Skin epidermis (tissue), 12 donors: ENCODE results near the gene C19orf33.

Source experiments
- H3K27ac ChIP-seq, 21 experiments: fragments of 200-600 bp; sonication (generic) in 11 of 21; one replicate each; pipeline ENCODE4 v1.5.0; 2020; ENCODE audit warnings: mild to moderate bottlenecking in 3 of 21, inconsistent platforms in 2 of 21, moderate library complexity in 2 of 21
- H3K4me3 ChIP-seq, 7 experiments: fragments of 200-600 bp; sonication (generic) in 2 of 7; one replicate each; pipeline ENCODE4 v1.5.0; 2020; ENCODE audit warnings: inconsistent platforms in 2 of 7, mild to moderate bottlenecking in 2 of 7, moderate library complexity in 1 of 7

C19orf33 gene

GRCh38 chr19:38306236-38306635 is 2.2 kb downstream of the C19orf33 start:
- Histone ChIP-seq H3K4me3 (no peak overlapping the region), H3K27ac (no peak overlapping the region)

DNA sequence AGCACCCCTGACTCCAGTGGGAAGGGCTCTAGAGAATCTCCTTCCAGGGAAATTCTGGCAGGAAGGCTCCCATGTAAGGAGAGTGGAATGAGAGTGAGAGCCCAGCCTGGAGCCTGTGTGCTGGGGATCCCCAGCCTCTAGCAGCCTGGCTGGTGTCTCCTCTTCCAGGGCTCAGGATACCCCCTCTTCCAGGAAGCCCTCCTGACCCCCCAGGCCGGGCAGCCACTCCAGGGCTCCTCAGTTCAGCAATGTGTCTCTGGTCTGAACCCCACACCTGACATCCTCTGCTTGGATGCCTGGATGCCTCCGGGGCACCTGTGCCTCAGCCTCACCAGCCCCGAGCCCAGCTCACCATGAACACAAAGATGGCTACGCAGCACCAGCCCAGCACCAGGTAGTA is 3.0 kb downstream of the C19orf33 start:
- H3K4me3 ChIP-seq, result no peak overlapping the region
- no peak overlapping the region for H3K27ac ChIP-seq

DNA sequence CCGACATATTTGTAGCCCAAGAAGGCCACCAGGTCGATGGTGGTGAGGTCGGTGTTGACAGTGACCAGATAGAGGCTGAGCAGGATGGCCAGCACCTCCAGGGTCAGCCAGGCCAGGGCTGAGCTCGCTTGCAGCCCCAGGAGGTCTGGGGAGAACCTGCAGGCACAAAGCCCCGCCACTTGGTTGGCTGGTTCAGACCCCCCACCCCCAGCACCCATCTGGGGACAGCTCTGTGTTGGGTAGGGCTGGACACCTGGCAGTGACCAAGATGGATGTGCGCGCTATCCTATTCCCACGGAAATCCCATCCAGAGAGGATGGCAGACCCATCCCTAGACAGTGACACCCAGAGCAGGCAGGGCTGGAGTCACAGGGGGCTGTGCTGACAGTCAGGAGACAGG is 3.5 kb downstream of the C19orf33 start:
- Histone ChIP-seq H3K4me3 (no peak overlapping the region), H3K27ac (no peak overlapping the region)

GRCh38 chr19:38308006-38308766 is 4.1 kb downstream of the C19orf33 start:
- H3K4me3 ChIP-seq, result no peak overlapping the region
- H3K27ac ChIP-seq, result no peak overlapping the region

DNA sequence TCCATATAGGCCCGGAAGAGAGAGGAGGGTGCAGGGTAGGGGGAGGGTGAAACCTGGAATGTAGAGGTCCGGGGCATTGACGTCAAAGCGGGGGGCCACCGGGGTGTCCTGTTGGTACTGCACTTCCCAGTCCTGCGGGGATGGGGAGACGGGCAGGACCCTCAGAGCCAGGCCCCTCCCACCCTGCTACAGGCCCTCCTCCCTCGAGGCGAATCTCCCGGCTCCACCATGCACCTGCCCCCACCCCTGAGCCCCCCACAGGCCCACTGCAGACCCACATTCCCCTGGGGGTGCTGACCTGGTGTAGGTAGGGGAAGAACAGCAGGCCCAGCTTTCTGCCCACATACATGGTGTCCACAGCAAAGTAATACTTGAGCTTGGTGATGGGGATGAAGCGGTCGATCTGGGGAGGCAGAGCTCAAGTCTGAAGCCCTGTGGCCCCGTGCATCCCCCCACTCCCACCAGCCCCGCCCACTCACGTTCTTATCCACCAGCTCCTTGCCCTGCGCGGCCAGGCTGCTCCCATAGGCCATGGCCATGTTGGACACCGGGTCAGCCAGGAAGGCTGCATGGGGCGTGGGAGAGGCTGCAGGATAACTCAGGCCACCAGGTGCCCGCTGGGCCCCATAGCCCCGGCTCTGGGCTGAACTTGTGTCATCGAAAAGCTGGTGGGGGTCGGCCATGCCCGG is 5.0 kb downstream of the C19orf33 start:
- no peak overlapping the region for H3K27ac ChIP-seq
- no peak overlapping the region for H3K4me3 ChIP-seq

DNA sequence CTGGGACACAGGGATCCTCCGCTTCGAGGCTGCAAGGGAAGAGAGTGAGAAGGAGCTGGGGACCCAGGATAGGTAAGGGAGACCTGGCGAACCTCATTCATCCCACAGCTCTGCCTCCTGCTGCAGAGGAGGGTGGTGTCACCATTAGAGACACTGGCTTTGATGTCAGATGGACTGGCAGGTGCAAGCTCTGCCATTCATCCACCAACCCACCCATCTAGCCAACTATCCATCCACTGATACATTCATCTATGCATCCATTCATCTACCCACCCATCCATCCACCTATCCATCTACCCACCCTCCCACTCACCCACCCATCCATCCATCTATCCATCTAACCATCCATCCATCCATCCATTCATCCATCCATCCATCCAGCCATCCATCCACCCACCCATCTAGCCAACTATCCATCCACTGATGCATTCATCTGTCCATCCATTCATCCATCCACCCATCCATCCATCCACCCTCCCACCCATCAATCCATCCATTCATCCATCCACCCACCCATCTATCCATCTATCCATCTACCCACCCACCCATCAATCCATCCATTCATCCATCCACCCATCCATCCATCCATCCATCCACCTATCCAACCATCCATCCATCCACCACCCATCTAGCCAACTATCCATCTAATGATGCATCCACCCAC is 5.7 kb downstream of the C19orf33 start:
- Histone ChIP-seq H3K4me3 (no peak overlapping the region), H3K27ac (no peak overlapping the region)

- Histone ChIP-seq H3K27ac (no peak overlapping the region), H3K4me3 (no peak overlapping the region)
These were observed 6.2 kb downstream of the C19orf33 start for GRCh38 chr19:38310279-38310670.

GRCh38 chr19:38310986-38311385 is 6.9 kb downstream of the C19orf33 start:
- no peak overlapping the region for H3K4me3 ChIP-seq
- no peak overlapping the region for H3K27ac ChIP-seq

- peak within 1 kb of the TSS; percentile 42 to 86 (median 82) for H3K27ac ChIP-seq
These were observed 11.8 kb downstream of the C19orf33 start, which contains the start of gene YIF1B for GRCh38 chr19:38315657-38316476. Gene YIF1B, minus strand, starts transcription at chr19:38315947. Its CDS starts 30 bp downstream, at chr19:38315917.

GRCh38 chr19:38316477-38317067 is 12.5 kb downstream of the C19orf33 start:
- peak overlapping the region; percentile 42 to 66 (median 52) for H3K4me3 ChIP-seq
- peak overlapping the region in 20 of 21 experiments; percentile 42 to 86 (median 80) for H3K27ac ChIP-seq

More at GRCh38 chr19:38315657-38316476, 11.8 kb downstream of the C19orf33 start, which contains the start of gene YIF1B:
- peak within 1 kb of the TSS; percentile 42 to 66 (median 52) for H3K4me3 ChIP-seq

- Histone ChIP-seq H3K27ac (peak overlapping the region in 17 of 21 experiments; percentile 21 to 86 (median 73)), H3K4me3 (peak overlapping the region in 3 of 7 experiments; percentile 51 to 61 (median 52))
These were observed 13.1 kb downstream of the C19orf33 start for GRCh38 chr19:38317104-38317612.

GRCh38 chr19:38318660-38319059 is 14.6 kb downstream of the C19orf33 start:
- Histone ChIP-seq H3K27ac (peak overlapping the region in 16 of 21 experiments; percentile 5 to 96 (median 88)), H3K4me3 (peak overlapping the region in 2 of 7 experiments; percentile 56 to 59)

DNA sequence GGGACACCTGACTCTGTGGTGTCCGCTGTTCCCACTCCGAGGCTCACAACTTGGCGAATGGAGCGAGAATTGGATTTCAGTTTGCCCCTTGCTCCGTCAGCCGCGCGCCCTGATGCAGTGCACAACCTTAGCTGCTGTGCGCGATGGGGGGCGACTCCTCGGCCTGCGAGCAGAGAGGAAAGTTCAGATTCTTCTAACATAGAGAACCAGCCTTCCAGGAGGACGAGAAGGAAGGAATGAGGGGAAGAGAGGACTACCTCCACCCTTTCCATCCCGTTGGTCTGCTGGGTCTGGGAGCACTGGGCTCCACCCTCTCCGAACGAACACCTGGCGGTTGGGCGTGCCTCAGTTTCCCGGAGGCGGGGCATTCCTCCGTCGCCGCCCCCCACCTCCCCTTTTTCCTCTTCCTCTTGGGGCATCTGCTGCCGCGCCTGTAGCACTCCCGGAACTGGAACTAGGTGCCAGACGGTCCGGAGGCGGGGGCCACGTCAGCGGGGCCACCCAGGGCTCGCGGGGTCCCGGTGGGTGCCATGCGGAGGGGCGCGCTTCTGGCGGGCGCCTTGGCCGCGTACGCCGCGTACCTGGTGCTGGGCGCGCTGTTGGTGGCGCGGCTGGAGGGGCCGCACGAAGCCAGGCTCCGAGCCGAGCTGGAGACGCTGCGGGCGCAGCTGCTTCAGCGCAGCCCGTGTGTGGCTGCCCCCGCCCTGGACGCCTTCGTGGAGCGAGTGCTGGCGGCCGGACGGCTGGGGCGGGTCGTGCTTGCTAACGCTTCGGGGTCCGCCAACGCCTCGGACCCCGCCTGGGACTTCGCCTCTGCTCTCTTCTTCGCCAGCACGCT is 15.6 kb downstream of the C19orf33 start, which contains the start of gene KCNK6:
KCNK6 (plus strand) TSS at position 425 of the 838 bp plus-strand sequence; CDS start at position 531, 106 bp downstream.
- Histone ChIP-seq H3K4me3 (peak within 1 kb of the TSS; percentile 56 to 74 (median 63)), H3K27ac (peak within 1 kb of the TSS; percentile 70 to 96 (median 88))

- Histone ChIP-seq H3K27ac (peak overlapping the region in 20 of 21 experiments; percentile 17 to 96 (median 88)), H3K4me3 (peak overlapping the region; percentile 56 to 74 (median 63))
These were observed 16.9 kb downstream of the C19orf33 start for GRCh38 chr19:38320969-38321339.

DNA sequence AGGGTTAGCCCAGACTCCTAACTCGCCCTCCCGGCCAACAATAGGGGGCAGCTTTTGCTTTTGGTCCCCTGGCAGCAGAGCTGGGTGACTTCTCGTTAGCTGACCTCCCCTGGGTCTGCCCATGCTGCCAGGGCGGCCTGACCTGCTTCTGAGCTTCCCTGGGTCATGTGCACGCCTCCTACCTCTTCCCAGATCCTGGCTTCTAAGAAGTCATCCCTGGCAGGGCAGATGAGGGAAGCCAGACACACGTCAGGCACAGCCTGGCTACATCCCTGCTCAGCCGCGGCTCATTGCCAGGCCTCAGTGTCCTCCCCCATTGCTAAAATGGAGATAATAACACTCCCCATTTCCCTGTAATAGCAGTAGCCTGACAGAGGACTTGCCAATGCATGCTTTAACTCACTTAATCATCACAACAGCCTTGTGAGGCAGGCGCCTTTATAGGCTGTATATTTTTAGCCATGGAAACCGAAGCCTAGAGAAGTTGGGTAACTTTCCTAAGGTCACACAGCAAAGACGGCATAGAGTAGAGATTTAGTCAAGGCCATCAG is 17.7 kb downstream of the C19orf33 start:
- H3K4me3 ChIP-seq, result peak overlapping the region in 5 of 7 experiments; percentile 1 to 74 (median 59)
- H3K27ac ChIP-seq, result peak overlapping the region; percentile 42 to 96 (median 87)

DNA sequence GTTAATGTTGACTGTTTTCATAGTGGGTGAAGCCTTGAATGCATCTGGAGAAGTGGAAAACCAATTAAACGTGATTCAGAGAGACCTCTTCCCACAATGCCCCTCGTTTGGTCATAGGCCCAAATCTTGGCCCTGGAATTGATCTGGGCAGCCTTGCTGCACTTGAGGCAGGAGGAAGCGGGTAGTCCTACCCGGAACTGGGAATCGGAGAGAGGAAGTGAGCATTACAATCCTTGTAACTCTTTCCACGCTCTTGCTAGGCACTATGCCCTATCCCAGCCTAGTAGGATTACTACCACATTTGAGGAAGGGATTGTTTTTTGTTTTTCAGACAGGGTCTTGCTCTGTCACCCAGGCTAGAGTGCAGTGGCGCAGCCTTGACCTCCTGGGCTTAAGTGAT is 19.2 kb downstream of the C19orf33 start:
- Histone ChIP-seq H3K4me3 (no peak overlapping the region), H3K27ac (peak overlapping the region in 1 of 21 experiments; percentile 7)

DNA sequence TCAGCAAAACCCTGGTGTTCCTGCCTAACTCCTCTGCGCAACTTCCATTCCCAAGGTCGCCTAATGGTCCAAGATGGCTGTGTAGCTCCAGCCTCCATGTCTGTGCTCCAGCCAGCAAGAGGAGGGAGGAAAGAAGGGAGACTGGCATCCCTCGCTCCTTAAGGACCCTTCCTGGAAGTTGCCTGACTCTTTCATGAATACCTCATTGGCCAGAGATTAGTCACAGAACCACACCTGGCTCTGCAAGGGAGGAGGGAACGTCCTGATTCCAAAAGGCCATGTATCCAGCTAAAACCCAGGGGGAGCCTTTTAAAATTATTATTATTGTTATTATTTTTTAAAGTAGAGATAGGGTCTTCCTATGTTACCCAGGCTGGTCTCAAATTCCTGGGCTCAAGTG is 20.4 kb downstream of the C19orf33 start:
- no peak overlapping the region for H3K4me3 ChIP-seq
- H3K27ac ChIP-seq, result no peak overlapping the region
